GM23338 (cell line): ENCODE data around the gene ZNF292. TPM values are rescaled to one million over a fixed set of nuclear protein-coding genes. Genes with fewer than 3 reads are reported as not detected.

Experiments used
- ATAC-seq: fragments of 200-7000 bp; cut with Tn5 transposase; 3 replicates; pipeline ENCODE4 v1.9.1; 2020
- DNase-seq: peaks from one replicate; pipeline ENCODE4 v3.0.0-alpha.2; 2015; ENCODE audit warnings: low spot score
- H2AFZ ChIP-seq: fragments of 200-600 bp; sonication (generic); 2 replicates; pipeline ENCODE4 v1.8.0; 2016; ENCODE audit warnings: antibody characterized with exemption, mild to moderate bottlenecking, moderate library complexity
- H3F3A ChIP-seq: fragments of 200-600 bp; sonication (generic); replicated peaks from 2 replicates; pipeline ENCODE4 v1.8.0; 2017; ENCODE audit warnings: antibody characterized with exemption, mixed run types, low read depth
- H3K27ac ChIP-seq: fragments of 200-600 bp; sonication (generic); 2 replicates; pipeline ENCODE4 v1.6.1; 2016; ENCODE audit warnings: low read depth
- H3K27me3 ChIP-seq: fragments of 200-600 bp; sonication (generic); 2 replicates; pipeline ENCODE4 v1.8.0; 2016; ENCODE audit warnings: mild to moderate bottlenecking, mixed run types, moderate library complexity; ENCODE audit not compliant: insufficient read depth
- H3K36me3 ChIP-seq: fragments of 200-600 bp; sonication (generic); 2 replicates; pipeline ENCODE4 v1.8.0; 2016; ENCODE audit warnings: mild to moderate bottlenecking; ENCODE audit not compliant: insufficient read depth
- H3K4me1 ChIP-seq: fragments of 200-600 bp; sonication (generic); 2 replicates; pipeline ENCODE4 v1.8.0; 2016; ENCODE audit warnings: mild to moderate bottlenecking, moderate library complexity; ENCODE audit not compliant: insufficient read depth
- H3K4me2 ChIP-seq: fragments of 200-600 bp; sonication (generic); 2 replicates; pipeline ENCODE4 v1.7.1; 2017; ENCODE audit warnings: mixed run types
- H3K4me3 ChIP-seq: fragments of 200-600 bp; sonication (generic); 2 replicates; pipeline ENCODE4 v1.6.1; 2016; ENCODE audit warnings: mixed run types
- H3K79me2 ChIP-seq: fragments of 200-600 bp; sonication (generic); replicated peaks from 2 replicates; pipeline ENCODE4 v1.8.0; 2017; ENCODE audit warnings: mild to moderate bottlenecking; ENCODE audit not compliant: insufficient read depth
- H3K9me2 ChIP-seq: fragments of 200-600 bp; sonication (generic); 2 replicates; pipeline ENCODE4 v1.8.0; 2017; ENCODE audit not compliant: insufficient read depth
- H4K20me1 ChIP-seq: fragments of 200-600 bp; sonication (generic); replicated peaks from 2 replicates; pipeline ENCODE4 v1.8.0; 2017; ENCODE audit warnings: mild to moderate bottlenecking; ENCODE audit not compliant: insufficient read depth
- H3K27ac Mint-ChIP-seq: 2 replicates; pipeline ENCODE4 v1.8.0; 2020; ENCODE audit warnings: inconsistent platforms, mild to moderate bottlenecking, moderate library complexity, mixed read lengths
- H3K27me3 Mint-ChIP-seq: 3 replicates; pipeline ENCODE4 v1.8.0; 2022; ENCODE audit warnings: low read depth, mild to moderate bottlenecking, moderate library complexity, mixed read lengths, inconsistent platforms; ENCODE audit not compliant: insufficient read depth, poor library complexity
- H3K36me3 Mint-ChIP-seq: 3 replicates; pipeline ENCODE4 v1.8.0; 2021; ENCODE audit warnings: low read depth, mild to moderate bottlenecking, inconsistent platforms, moderate library complexity, mixed read lengths
- H3K4me1 Mint-ChIP-seq: 3 replicates; pipeline ENCODE4 v1.8.0; 2020; ENCODE audit warnings: mild to moderate bottlenecking, inconsistent platforms, mixed read lengths
- H3K4me3 Mint-ChIP-seq: 3 replicates; pipeline ENCODE4 v1.8.0; 2021; ENCODE audit warnings: moderate library complexity, mild to moderate bottlenecking, inconsistent platforms, mixed read lengths
- H3K9me3 Mint-ChIP-seq: 3 replicates; pipeline ENCODE4 v1.8.0; 2020; ENCODE audit warnings: moderate library complexity, mild to moderate bottlenecking, inconsistent platforms, mixed read lengths
- CTCF ChIP-seq, 2 experiments: fragments of 200-600 bp in 1 of 2; sonication (generic) in 1 of 2; conservative IDR thresholded peaks; 2 replicates each; pipeline versions ENCODE4 v1.5.1 to v1.6.1; 2016 to 2017; ENCODE audit warnings: antibody characterized with exemption in 2 of 2, low read depth in 2 of 2, mild to moderate bottlenecking in 2 of 2, moderate library complexity in 1 of 2
- EZH2 ChIP-seq: fragments of 200-600 bp; sonication (generic); IDR thresholded peaks from one replicate; pipeline ENCODE4 v1.8.0; 2017; ENCODE audit warnings: antibody characterized with exemption, mild to moderate bottlenecking, low read depth; ENCODE audit not compliant: unreplicated experiment
- EZH2phosphoT487 ChIP-seq: fragments of 200-600 bp; sonication (generic); IDR thresholded peaks from one replicate; pipeline ENCODE4 v1.8.1; 2018; ENCODE audit warnings: antibody characterized with exemption; ENCODE audit not compliant: unreplicated experiment
- JUNB ChIP-seq: IDR thresholded peaks from one replicate; pipeline ENCODE4 v1.6.1; 2016; ENCODE audit warnings: antibody characterized with exemption; ENCODE audit not compliant: unreplicated experiment
- NANOG ChIP-seq: IDR thresholded peaks from 2 replicates; pipeline ENCODE4 v1.6.1; 2016; ENCODE audit warnings: antibody characterized with exemption, borderline replicate concordance
- STAT1 ChIP-seq: IDR thresholded peaks from one replicate; pipeline ENCODE4 v1.6.1; 2016; ENCODE audit warnings: antibody characterized with exemption; ENCODE audit not compliant: unreplicated experiment
- polyA plus RNA-seq: library from polyadenylated mRNA; unstranded; fragments of >200 nt; fragmentation: Nextera tagmentation; extraction: Ambion mirVana; gene quantifications from 2 replicates; pipeline ENCODE4 v1.2.1, GENCODE V29; 2016
- total RNA-seq: library from RNA; depleted of rRNA; stranded (reverse); fragments of >200 nt; shearing (Covaris generic); gene quantifications from 2 replicates; pipeline ENCODE4 v1.2.3, GENCODE V29; 2014
- TF ChIP-seq, protein P1 (sequence below): fragments of 250-450 bp; sonication (Bioruptor Pico); IDR thresholded peaks from 2 replicates; pipeline ENCODE4 v1.5.0; 2020; ENCODE audit warnings: mild to moderate bottlenecking, moderate library complexity

The ZNF292 gene
- total and polyA plus RNA-seq, 2 experiments from 2014 or later = 45.7 to 67.9 TPM

- no peak overlapping the region for H2AFZ ChIP-seq
- peaks cover 6% of the 10 kb centered on the region; the same call in 2 of the 3 replicates for H3K36me3 Mint-ChIP-seq
- peaks cover 34% of the 10 kb centered on the region for H4K20me1 ChIP-seq
- no peak for TF ChIP-seq CTCF (conservative IDR thresholded peaks at IDR 0.05; ENCODE audit: low read depth in 2 of 2)
- TF ChIP-seq JUNB = no peak
- TF ChIP-seq STAT1 = no peak
- TF ChIP-seq NANOG = no peak
- no peak for TF ChIP-seq EZH2phosphoT487
- TF ChIP-seq EZH2 = no peak
- peaks cover 98% of the 10 kb centered on the region for H3K79me2 ChIP-seq
- DNase-seq = no peak
- peaks cover 3% of the 10 kb centered on the region for H3K27me3 Mint-ChIP-seq
- H3K27ac ChIP-seq = peak overlapping the region; percentile 4; the same call in 1 of the 2 replicates
- ATAC-seq = no peak
- H3K27me3 ChIP-seq = no peaks in the 10 kb centered on the region
- no peaks in the 10 kb centered on the region for H3K36me3 ChIP-seq
- no peak overlapping the region for H3K4me3 Mint-ChIP-seq
- no peak overlapping the region for H3K4me3 ChIP-seq
- H3K4me1 Mint-ChIP-seq = peaks cover 84% of the 10 kb centered on the region
- no peaks in the 10 kb centered on the region for H3F3A ChIP-seq
- H3K4me1 ChIP-seq = peaks cover 88% of the 10 kb centered on the region
- no peak overlapping the region for H3K27ac Mint-ChIP-seq
- peaks cover 4% of the 10 kb centered on the region; the same call in 1 of the 2 replicates for H3K9me2 ChIP-seq
- peak overlapping the region; percentile 42 for H3K4me2 ChIP-seq
- no peaks in the 10 kb centered on the region for H3K9me3 Mint-ChIP-seq
Measured at GRCh38 chr6:87209812-87210211, 54.4 kb downstream of the ZNF292 start.

GRCh38 chr6:87210979-87211378 lies 55.6 kb downstream of the ZNF292 start:
- no peak overlapping the region for H3K4me3 ChIP-seq
- no peak for TF ChIP-seq STAT1
- TF ChIP-seq, protein P1, sequence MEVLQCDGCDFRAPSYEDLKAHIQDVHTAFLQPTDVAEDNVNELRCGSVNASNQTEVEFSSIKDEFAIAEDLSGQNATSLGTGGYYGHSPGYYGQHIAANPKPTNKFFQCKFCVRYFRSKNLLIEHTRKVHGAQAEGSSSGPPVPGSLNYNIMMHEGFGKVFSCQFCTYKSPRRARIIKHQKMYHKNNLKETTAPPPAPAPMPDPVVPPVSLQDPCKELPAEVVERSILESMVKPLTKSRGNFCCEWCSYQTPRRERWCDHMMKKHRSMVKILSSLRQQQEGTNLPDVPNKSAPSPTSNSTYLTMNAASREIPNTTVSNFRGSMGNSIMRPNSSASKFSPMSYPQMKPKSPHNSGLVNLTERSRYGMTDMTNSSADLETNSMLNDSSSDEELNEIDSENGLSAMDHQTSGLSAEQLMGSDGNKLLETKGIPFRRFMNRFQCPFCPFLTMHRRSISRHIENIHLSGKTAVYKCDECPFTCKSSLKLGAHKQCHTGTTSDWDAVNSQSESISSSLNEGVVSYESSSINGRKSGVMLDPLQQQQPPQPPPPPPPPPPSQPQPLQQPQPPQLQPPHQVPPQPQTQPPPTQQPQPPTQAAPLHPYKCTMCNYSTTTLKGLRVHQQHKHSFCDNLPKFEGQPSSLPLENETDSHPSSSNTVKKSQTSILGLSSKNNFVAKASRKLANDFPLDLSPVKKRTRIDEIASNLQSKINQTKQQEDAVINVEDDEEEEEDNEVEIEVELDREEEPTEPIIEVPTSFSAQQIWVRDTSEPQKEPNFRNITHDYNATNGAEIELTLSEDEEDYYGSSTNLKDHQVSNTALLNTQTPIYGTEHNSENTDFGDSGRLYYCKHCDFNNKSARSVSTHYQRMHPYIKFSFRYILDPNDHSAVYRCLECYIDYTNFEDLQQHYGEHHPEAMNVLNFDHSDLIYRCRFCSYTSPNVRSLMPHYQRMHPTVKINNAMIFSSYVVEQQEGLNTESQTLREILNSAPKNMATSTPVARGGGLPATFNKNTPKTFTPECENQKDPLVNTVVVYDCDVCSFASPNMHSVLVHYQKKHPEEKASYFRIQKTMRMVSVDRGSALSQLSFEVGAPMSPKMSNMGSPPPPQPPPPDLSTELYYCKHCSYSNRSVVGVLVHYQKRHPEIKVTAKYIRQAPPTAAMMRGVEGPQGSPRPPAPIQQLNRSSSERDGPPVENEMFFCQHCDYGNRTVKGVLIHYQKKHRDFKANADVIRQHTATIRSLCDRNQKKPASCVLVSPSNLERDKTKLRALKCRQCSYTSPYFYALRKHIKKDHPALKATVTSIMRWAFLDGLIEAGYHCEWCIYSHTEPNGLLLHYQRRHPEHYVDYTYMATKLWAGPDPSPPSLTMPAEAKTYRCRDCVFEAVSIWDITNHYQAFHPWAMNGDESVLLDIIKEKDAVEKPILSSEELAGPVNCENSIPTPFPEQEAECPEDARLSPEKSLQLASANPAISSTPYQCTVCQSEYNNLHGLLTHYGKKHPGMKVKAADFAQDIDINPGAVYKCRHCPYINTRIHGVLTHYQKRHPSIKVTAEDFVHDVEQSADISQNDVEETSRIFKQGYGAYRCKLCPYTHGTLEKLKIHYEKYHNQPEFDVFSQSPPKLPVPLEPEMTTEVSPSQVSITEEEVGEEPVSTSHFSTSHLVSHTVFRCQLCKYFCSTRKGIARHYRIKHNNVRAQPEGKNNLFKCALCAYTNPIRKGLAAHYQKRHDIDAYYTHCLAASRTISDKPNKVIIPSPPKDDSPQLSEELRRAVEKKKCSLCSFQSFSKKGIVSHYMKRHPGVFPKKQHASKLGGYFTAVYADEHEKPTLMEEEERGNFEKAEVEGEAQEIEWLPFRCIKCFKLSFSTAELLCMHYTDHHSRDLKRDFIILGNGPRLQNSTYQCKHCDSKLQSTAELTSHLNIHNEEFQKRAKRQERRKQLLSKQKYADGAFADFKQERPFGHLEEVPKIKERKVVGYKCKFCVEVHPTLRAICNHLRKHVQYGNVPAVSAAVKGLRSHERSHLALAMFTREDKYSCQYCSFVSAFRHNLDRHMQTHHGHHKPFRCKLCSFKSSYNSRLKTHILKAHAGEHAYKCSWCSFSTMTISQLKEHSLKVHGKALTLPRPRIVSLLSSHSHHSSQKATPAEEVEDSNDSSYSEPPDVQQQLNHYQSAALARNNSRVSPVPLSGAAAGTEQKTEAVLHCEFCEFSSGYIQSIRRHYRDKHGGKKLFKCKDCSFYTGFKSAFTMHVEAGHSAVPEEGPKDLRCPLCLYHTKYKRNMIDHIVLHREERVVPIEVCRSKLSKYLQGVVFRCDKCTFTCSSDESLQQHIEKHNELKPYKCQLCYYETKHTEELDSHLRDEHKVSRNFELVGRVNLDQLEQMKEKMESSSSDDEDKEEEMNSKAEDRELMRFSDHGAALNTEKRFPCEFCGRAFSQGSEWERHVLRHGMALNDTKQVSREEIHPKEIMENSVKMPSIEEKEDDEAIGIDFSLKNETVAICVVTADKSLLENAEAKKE (CRISPR knock-in tag) = no peak
- ATAC-seq (no peak; the same call in 2 of the 3 replicates), DNase-seq (no peak)
- Mint-ChIP-seq H3K9me3 (no peaks in the 10 kb centered on the region), H3K4me1 (peaks cover 80% of the 10 kb centered on the region), H3K36me3 (peaks cover 8% of the 10 kb centered on the region; the same call in 2 of the 3 replicates), H3K4me3 (no peak overlapping the region), H3K27me3 (peaks cover 3% of the 10 kb centered on the region), H3K27ac (no peak overlapping the region; the same call in 1 of the 2 replicates)
- no peaks in the 10 kb centered on the region for H3K27me3 ChIP-seq
- H3K27ac ChIP-seq = no peak overlapping the region
- H3K9me2 ChIP-seq = peaks cover 4% of the 10 kb centered on the region; the same call in 1 of the 2 replicates
- no peak overlapping the region for H3K4me2 ChIP-seq
- no peak overlapping the region for H2AFZ ChIP-seq
- H4K20me1 ChIP-seq = peaks cover 33% of the 10 kb centered on the region
- no peaks in the 10 kb centered on the region for H3F3A ChIP-seq
- H3K36me3 ChIP-seq = no peaks in the 10 kb centered on the region
- H3K79me2 ChIP-seq = peaks cover 93% of the 10 kb centered on the region
- peaks cover 85% of the 10 kb centered on the region for H3K4me1 ChIP-seq
